ENCODE data around the gene ZPBP2. TPM values are rescaled to one million over a fixed set of nuclear protein-coding genes. Genes with fewer than 3 reads are reported as not detected.
A peak's percentile ranks its signal among the peaks of the same experiment; 100 is the strongest.

The ZPBP2 gene
- total and polyA plus RNA-seq, 2 experiments from 2014 or later: not detected

- TF ChIP-seq, protein P1, sequence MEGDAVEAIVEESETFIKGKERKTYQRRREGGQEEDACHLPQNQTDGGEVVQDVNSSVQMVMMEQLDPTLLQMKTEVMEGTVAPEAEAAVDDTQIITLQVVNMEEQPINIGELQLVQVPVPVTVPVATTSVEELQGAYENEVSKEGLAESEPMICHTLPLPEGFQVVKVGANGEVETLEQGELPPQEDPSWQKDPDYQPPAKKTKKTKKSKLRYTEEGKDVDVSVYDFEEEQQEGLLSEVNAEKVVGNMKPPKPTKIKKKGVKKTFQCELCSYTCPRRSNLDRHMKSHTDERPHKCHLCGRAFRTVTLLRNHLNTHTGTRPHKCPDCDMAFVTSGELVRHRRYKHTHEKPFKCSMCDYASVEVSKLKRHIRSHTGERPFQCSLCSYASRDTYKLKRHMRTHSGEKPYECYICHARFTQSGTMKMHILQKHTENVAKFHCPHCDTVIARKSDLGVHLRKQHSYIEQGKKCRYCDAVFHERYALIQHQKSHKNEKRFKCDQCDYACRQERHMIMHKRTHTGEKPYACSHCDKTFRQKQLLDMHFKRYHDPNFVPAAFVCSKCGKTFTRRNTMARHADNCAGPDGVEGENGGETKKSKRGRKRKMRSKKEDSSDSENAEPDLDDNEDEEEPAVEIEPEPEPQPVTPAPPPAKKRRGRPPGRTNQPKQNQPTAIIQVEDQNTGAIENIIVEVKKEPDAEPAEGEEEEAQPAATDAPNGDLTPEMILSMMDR (IDR thresholded peaks at IDR 0.05; ENCODE audit: low read depth, low read length): peak; percentile 47
- H3K36me3 ChIP-seq: peaks cover 7% of the 10 kb centered on the region
- no peak overlapping the region for H3K4me3 ChIP-seq
- DNase-seq (ENCODE audit: low read depth in 1 of 2, low spot score in 1 of 2): peak in 1 of 2 donors; percentile 33
- H3K27me3 ChIP-seq: no peaks in the 10 kb centered on the region
- H3K9me3 ChIP-seq (ENCODE audit: low read depth): no peaks in the 10 kb centered on the region
- no peak overlapping the region for H3K27ac ChIP-seq
- peaks cover 27% of the 10 kb centered on the region for H3K4me1 ChIP-seq (ENCODE audit: low read depth)
These were observed 56.1 kb downstream of the ZPBP2 start for GRCh38 chr17:39923836-39924690.

- Histone ChIP-seq H3K9me3 (ENCODE audit: low read depth) (no peaks in the 10 kb centered on the region), H3K27me3 (no peaks in the 10 kb centered on the region), H3K4me3 (no peak overlapping the region), H3K36me3 (peaks cover 7% of the 10 kb centered on the region), H3K27ac (no peak overlapping the region), H3K4me1 (ENCODE audit: low read depth) (peaks cover 27% of the 10 kb centered on the region)
- TF ChIP-seq, protein P1 (IDR thresholded peaks at IDR 0.05; ENCODE audit: low read depth, low read length): no peak
- no peak for DNase-seq (ENCODE audit: low read depth in 1 of 2, low spot score in 1 of 2)
These were observed 56.7 kb downstream of the ZPBP2 start for GRCh38 chr17:39924691-39925055.

DNA sequence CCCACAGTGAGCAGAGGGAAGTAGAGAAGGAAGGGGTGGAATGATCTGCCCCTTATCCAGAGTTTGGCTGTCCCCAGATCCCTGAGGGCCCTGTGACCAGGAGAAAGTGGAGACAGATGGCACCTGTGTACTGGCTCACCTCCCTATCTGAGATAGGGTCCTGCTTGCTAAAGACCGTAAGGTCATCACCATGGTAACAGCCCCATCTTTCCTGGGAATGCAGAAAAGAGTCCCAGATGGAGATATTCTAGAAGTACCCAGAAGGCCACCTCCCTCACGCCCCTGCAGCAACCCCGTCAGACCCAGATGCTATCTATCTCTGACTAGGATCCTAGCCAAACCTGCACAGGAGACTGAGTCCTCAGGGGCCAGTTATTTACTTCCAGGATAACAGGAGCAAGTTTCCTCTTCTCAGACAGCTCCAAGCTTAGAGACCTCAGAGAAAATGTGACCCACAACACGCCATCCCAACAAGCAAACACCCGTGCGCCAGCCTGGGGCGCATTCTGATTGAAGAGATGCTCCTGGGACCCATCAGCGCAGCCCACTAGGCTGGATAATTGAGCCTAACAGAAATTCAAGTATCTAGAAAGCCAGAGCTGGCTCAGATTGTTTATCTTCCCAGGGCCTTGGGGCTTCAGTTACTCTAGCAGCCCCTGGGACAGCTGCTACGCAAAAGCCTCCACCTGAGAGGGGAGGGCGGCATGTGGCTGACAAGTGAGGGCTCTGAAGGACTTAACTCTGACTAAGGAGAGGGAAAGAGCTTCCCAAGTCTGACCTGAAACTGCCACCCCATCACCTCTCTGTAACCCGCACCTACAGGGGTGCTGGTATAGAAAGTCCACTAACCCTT lies 57.5 kb downstream of the ZPBP2 start:
- TF ChIP-seq, protein P1 (IDR thresholded peaks at IDR 0.05; ENCODE audit: low read depth, low read length): no peak
- DNase-seq (ENCODE audit: low read depth in 1 of 2, low spot score in 1 of 2): peak in 1 of 2 donors; percentile 16
- Histone ChIP-seq H3K27me3 (no peaks in the 10 kb centered on the region), H3K9me3 (ENCODE audit: low read depth) (no peaks in the 10 kb centered on the region), H3K27ac (no peak overlapping the region), H3K4me1 (ENCODE audit: low read depth) (peaks cover 27% of the 10 kb centered on the region), H3K36me3 (peaks cover 7% of the 10 kb centered on the region), H3K4me3 (peak overlapping the region; percentile 94)

DNA sequence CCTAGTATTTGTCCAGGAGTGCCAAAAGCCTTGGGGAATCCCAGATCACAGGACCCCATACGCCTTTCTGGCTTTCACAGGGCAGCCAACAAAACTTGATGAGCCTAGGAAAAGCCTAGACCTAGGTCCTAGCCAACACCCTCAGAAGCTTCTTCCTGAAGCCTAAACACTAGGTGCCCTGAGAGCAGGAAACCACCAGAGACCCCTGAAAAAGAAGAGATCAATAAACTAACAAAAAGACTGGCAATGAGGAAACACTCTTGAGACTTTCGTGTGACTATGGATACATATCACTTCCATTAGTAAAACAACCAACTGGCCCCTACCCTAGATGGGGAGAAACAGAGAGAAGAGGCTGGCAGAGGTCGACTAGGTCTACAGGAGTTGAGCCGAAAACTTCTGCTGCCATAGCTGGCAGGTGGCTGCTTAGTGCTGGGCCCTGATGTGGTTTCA lies 58.2 kb downstream of the ZPBP2 start:
- H3K27ac ChIP-seq: no peak overlapping the region
- H3K4me1 ChIP-seq (ENCODE audit: low read depth): peaks cover 22% of the 10 kb centered on the region

GRCh38 chr17:39926588-39927100 lies 58.6 kb downstream of the ZPBP2 start:
- peak; percentile 33 to 69 for DNase-seq (ENCODE audit: low read depth in 1 of 2, low spot score in 1 of 2)
- TF ChIP-seq, protein P1 (IDR thresholded peaks at IDR 0.05; ENCODE audit: low read depth, low read length): no peak
- peak overlapping the region; percentile 89 for H3K27ac ChIP-seq
- no peaks in the 10 kb centered on the region for H3K27me3 ChIP-seq
- peaks cover 22% of the 10 kb centered on the region for H3K4me1 ChIP-seq (ENCODE audit: low read depth)
- H3K4me3 ChIP-seq: peak overlapping the region; percentile 94
- no peaks in the 10 kb centered on the region for H3K9me3 ChIP-seq (ENCODE audit: low read depth)
- H3K36me3 ChIP-seq: peaks cover 7% of the 10 kb centered on the region

More for the DNA sequence above, 58.2 kb downstream of the ZPBP2 start:
- no peaks in the 10 kb centered on the region for H3K27me3 ChIP-seq
- DNase-seq (ENCODE audit: low read depth in 1 of 2, low spot score in 1 of 2): peak in 1 of 2 donors; percentile 18
- H3K9me3 ChIP-seq (ENCODE audit: low read depth): no peaks in the 10 kb centered on the region
- H3K36me3 ChIP-seq: peaks cover 7% of the 10 kb centered on the region
- TF ChIP-seq, protein P1 (IDR thresholded peaks at IDR 0.05; ENCODE audit: low read depth, low read length): no peak
- H3K4me3 ChIP-seq: peak overlapping the region; percentile 94

All from cardiac muscle cell (in vitro differentiated cells and primary cell).